Activated CD4-positive, alpha-beta T cell treated with anti-CD3 and anti-CD28 coated beads, Interleukin-2, amount 10 ng/mL, durations not matched to agents 24 days and 14 days (primary cell): ENCODE results near the gene KLHL2. TPM values are rescaled to one million over a fixed set of nuclear protein-coding genes. Genes with fewer than 3 reads are reported as not detected.

Experiments used
- DNase-seq: peaks from one replicate; pipeline ENCODE4 v3.0.0; 2022
- H3K27ac Mint-ChIP-seq: one replicate; pipeline ENCODE4 v1.8.0; 2022; ENCODE audit warnings: mild to moderate bottlenecking, mixed read lengths
- H3K27me3 Mint-ChIP-seq: one replicate; pipeline ENCODE4 v1.8.0; 2022; ENCODE audit warnings: mixed read lengths
- H3K36me3 Mint-ChIP-seq: one replicate; pipeline ENCODE4 v1.8.0; 2022; ENCODE audit warnings: low read depth, mild to moderate bottlenecking, mixed read lengths
- H3K4me1 Mint-ChIP-seq: one replicate; pipeline ENCODE4 v1.8.0; 2021; ENCODE audit warnings: mixed read lengths
- H3K4me3 Mint-ChIP-seq: one replicate; pipeline ENCODE4 v1.8.0; 2022; ENCODE audit warnings: mild to moderate bottlenecking, moderate library complexity, mixed read lengths
- H3K9me3 Mint-ChIP-seq: one replicate; pipeline ENCODE4 v1.8.0; 2021; ENCODE audit warnings: mixed read lengths
- intact Hi-C: fragments of 100-400 bp; cut with micrococcal nuclease; formaldehyde crosslinking; loops from one replicate; pipeline ENCODE4 v1.15.1; 2023
- total RNA-seq: library from RNA; stranded (reverse); gene quantifications from 2 replicates; pipeline ENCODE4 v1.2.3, GENCODE V29; 2022

The KLHL2 gene
- total RNA-seq, 1 donor from 2014 or later = 39.5 TPM

DNA sequence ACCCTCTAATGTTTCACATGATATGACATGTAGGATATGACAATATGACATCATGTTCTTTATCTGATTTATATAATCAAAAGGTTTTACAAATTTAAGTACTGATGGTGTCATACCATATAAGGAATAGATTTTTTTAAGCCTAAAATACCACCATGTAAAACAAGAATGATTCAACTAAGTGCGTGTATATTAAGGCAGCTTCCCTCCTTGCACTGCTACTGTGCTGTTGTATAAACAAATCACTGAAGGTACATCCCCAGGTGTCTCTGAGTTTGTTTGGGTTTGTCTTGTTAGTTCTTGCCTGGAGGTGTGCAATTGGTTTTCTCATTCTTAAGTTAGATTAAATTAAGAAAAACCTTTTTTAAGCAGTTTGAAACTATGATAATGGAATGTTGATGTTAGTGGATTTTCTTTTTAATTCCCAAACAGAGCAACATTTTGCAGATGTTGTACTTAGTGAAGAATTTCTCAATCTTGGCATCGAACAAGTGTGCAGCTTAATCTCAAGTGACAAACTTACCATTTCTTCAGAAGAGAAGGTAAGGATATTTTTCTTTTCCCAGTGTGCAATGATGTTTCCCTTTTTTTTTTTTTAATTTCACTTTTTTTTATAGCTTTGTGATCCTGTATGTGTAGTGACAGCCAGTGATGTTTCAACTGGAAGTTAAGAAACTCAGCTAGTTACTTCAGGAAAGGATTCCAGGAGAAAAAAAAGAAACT, 86.7 kb downstream of the KLHL2 start:
- Mint-ChIP-seq H3K27ac (no peak overlapping the region), H3K4me3 (no peak overlapping the region), H3K27me3 (no peaks in the 10 kb centered on the region), H3K9me3 (no peaks in the 10 kb centered on the region), H3K4me1 (peaks cover 31% of the 10 kb centered on the region), H3K36me3 (peaks cover 28% of the 10 kb centered on the region)
- DNase-seq = no peak
- intact Hi-C loops = no loop called here

DNA sequence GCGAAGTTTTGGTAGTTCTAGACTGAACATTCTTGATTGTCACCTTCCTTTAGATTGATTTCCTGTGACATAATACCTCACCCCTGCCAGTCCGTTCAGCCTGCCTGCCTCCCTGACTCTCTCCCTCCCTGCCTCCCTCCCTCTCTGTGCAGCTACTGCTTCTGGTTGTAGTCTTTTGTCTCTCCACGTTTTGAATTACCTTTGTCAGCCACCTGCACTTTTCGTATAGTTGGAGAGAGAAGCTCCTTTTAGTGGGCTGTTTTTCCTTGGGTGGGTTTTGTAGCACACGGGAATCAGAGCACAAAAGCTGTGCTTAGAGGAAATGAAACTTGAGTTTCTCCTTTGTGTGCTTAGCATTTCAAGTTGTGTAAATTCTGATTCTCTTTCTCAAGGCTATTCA, 87.5 kb downstream of the KLHL2 start:
- Mint-ChIP-seq H3K9me3 (no peaks in the 10 kb centered on the region), H3K4me3 (peak overlapping the region; percentile 48), H3K27me3 (no peaks in the 10 kb centered on the region), H3K36me3 (peaks cover 34% of the 10 kb centered on the region), H3K4me1 (peaks cover 29% of the 10 kb centered on the region), H3K27ac (peak overlapping the region; percentile 42)
- intact Hi-C loops = no loop called here
- DNase-seq = peak; percentile 77

DNA sequence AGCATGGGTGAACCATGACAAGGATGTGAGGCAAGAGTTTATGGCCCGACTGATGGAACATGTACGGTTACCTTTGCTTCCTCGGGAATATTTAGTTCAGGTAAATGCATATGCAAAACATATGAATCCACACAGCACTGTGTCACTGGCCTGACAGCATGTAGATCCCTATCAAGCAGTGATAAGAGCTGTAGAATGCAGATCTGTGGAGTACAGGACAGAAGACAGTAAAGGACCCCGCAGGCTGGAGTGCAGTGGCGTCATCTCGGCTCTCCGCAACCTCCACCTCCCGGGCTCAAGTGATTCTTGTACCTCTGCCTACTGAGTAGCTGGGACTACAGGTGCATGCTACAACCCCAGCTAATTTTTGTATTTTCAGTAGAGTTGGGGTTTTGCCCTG, 90.3 kb downstream of the KLHL2 start:
- Mint-ChIP-seq H3K27me3 (no peaks in the 10 kb centered on the region), H3K4me3 (no peak overlapping the region), H3K9me3 (no peaks in the 10 kb centered on the region), H3K4me1 (peaks cover 38% of the 10 kb centered on the region), H3K36me3 (peaks cover 34% of the 10 kb centered on the region), H3K27ac (no peak overlapping the region)
- intact Hi-C loops = no loop called here
- DNase-seq = no peak

DNA sequence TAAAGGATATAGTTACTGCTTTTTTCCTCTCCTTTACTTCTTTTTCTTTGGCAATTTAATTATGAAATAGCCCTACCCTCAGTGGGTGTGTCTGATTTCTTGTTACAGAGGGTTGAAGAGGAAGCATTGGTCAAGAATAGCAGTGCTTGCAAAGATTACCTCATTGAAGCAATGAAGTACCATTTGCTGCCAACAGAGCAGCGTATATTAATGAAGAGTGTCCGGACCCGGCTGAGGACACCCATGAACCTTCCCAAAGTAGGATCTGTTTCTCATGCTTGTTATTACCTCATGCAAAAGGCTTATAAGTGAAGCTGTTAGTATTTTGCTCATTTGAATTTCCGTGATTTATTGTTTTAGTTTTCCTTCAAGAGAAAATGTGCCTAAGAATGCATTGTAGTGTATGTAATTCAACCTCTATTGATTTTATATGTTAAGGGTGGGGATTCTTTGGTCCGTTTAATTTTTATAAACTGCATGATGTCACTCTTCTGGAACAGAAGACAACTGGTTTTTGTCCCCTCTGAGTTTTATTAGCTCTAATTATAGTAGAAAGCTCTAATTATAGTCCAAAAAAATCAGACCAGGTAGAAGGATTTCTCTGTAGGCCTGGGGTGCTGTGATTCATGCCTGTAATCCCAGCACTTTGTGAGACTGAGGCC, 92.2 kb downstream of the KLHL2 start:
- intact Hi-C loops = loop anchor here (2.0 to 5.0 kb wide), 2 partner anchors 42 to 95 kb away; no protein-coding TSS in a partner anchor
- no peaks in the 10 kb centered on the region for H3K27me3 Mint-ChIP-seq
- peaks cover 36% of the 10 kb centered on the region for H3K36me3 Mint-ChIP-seq
- peaks cover 36% of the 10 kb centered on the region for H3K4me1 Mint-ChIP-seq
- no peaks in the 10 kb centered on the region for H3K9me3 Mint-ChIP-seq
- no peak for DNase-seq
- no peak overlapping the region for H3K4me3 Mint-ChIP-seq
- H3K27ac Mint-ChIP-seq = no peak overlapping the region

DNA sequence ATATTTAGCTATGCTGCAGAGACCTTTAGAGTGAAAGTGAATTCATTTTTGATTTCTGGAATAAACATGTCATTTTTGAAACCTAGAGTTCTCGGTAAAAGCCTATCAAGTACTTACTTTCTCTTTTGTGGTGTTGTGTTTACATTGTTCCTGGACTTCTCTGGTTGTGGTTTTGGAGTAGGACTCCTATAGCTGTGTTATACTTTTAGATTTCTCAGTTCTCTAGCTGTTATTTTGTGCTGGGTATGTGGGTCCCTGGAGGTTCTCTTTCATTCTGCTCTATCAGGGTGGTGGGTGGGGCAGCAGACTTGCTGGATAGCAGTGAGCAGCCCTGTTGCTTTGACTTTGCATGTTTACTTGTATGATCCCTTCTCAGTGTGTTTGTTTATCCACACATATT, 94.5 kb downstream of the KLHL2 start:
- peak overlapping the region; percentile 75 for H3K4me3 Mint-ChIP-seq
- peaks cover 39% of the 10 kb centered on the region for H3K36me3 Mint-ChIP-seq
- intact Hi-C loops = loop anchor here (1.0 to 5.0 kb wide), 4 partner anchors 10 to 97 kb away; partner anchors contain the start of gene MSMO1
- H3K9me3 Mint-ChIP-seq = no peaks in the 10 kb centered on the region
- peak; percentile 79 for DNase-seq
- no peaks in the 10 kb centered on the region for H3K27me3 Mint-ChIP-seq
- peak overlapping the region; percentile 74 for H3K27ac Mint-ChIP-seq
- H3K4me1 Mint-ChIP-seq = peaks cover 23% of the 10 kb centered on the region

DNA sequence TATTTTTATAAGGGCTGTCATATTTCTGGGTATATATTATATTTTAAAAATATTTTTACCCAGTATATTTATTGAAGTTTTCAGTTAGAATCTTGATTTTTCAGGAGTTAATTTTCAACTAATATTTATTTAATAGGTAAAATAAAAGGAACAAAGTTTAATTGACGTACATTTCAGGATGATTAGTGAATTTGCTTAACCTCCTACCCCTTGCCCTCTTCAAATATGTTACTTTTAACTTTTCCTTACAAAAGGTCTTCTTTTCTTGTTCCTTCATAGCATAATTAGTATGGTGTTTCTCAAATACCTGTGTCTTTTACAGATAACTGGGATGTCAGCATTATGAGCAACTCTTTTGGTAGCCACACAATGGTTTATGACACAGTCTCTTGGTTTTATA, 95.3 kb downstream of the KLHL2 start:
- intact Hi-C loops = loop anchor here (1.0 to 5.0 kb wide), 2 partner anchors 10 to 45 kb away; no protein-coding TSS in a partner anchor
- Mint-ChIP-seq H3K27me3 (no peaks in the 10 kb centered on the region), H3K36me3 (peaks cover 37% of the 10 kb centered on the region), H3K4me1 (peaks cover 23% of the 10 kb centered on the region), H3K27ac (no peak overlapping the region), H3K4me3 (no peak overlapping the region), H3K9me3 (no peaks in the 10 kb centered on the region)
- no peak for DNase-seq

DNA sequence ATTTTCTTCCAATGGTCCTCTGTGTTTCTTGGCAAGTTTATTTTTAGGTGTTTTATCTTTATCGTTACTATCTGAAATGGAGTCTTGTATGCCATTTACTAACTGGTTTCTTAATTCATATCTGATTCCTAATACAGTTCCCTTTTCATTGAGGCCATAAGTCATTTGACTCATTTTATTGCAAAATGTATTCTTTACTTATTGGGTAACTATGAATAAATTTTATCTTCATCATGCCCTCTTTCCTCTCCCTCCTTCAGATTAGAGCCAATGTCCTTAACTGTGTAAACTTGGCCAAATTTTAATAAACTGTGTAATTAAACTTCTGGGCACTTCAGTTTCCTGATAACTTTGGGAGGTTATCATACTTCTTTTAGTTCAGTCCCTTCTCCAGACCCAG, 100.8 kb downstream of the KLHL2 start:
- Mint-ChIP-seq H3K4me1 (peaks cover 15% of the 10 kb centered on the region), H3K27ac (no peak overlapping the region), H3K27me3 (no peaks in the 10 kb centered on the region), H3K36me3 (peaks cover 49% of the 10 kb centered on the region), H3K9me3 (no peaks in the 10 kb centered on the region), H3K4me3 (no peak overlapping the region)
- DNase-seq = no peak
- intact Hi-C loops = no loop called here

DNA sequence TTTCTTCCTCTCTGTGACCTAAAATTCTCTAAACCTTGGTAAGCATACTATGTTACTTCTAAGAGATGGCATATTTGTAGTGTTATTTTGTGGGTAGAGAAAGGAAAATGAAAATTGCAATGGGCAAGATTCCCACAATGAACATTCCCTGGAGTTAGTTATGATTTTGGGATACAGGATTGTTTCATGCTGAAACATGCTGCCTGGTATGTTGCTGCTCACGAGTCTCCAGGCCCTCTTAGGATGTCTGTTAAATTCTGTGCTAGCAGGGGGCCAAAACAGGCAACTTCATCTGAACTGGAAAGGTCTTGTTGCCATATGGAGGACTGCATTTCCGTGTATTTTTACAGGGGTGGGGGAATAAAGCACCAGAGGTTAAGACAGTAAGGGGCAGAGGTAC, 101.2 kb downstream of the KLHL2 start:
- Mint-ChIP-seq H3K27ac (no peak overlapping the region), H3K9me3 (no peaks in the 10 kb centered on the region)
- intact Hi-C loops = no loop called here

DNA sequence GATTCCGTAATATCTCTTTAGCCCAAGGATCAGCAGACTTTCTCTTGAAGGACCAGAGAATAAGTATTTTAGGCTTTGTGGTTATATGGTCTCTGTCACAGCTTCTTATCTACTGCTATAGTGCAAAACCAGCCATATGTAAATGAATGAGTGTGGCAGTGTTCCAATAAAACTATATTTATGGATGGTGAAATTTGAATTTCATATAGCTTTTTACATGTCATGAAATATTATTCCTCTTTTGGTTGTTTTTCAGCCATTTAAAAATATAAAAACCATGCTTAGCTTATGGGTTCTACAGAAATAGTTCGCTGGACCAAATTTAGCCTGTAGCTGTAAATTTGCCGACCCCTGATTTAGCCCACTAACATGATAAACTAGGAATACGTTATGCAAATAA, 102.1 kb downstream of the KLHL2 start:
- Mint-ChIP-seq H3K27me3 (no peaks in the 10 kb centered on the region), H3K4me1 (peaks cover 13% of the 10 kb centered on the region), H3K9me3 (no peaks in the 10 kb centered on the region), H3K27ac (no peak overlapping the region), H3K4me3 (no peak overlapping the region), H3K36me3 (peaks cover 52% of the 10 kb centered on the region)
- DNase-seq = no peak
- intact Hi-C loops = no loop called here

More for the DNA sequence above, 101.2 kb downstream of the KLHL2 start:
- peaks cover 49% of the 10 kb centered on the region for H3K36me3 Mint-ChIP-seq
- no peak overlapping the region for H3K4me3 Mint-ChIP-seq
- DNase-seq = no peak
- H3K27me3 Mint-ChIP-seq = no peaks in the 10 kb centered on the region
- peaks cover 15% of the 10 kb centered on the region for H3K4me1 Mint-ChIP-seq

DNA sequence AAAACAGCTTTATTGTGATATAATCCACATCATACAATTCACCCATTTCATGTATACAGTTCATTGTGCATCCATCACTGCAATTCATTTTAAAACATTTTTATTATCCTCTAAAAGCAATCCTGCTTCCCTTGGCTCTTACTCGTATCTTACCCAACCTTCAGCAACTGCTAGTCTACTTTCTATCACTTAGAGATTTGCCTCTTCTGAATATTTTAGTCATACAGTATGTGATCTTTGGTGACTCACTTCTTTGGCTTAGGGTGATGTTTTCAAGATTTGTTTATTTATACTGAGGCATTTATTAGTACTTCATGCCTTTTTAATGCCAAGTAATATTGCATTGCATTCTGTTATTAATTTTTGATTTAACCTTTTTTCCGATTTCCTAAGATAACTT, 105.1 kb downstream of the KLHL2 start:
- no peaks in the 10 kb centered on the region for H3K27me3 Mint-ChIP-seq
- DNase-seq = no peak
- H3K27ac Mint-ChIP-seq = no peak overlapping the region
- peaks cover 53% of the 10 kb centered on the region for H3K36me3 Mint-ChIP-seq
- H3K4me1 Mint-ChIP-seq = peaks cover 13% of the 10 kb centered on the region
- no peak overlapping the region for H3K4me3 Mint-ChIP-seq
- no peaks in the 10 kb centered on the region for H3K9me3 Mint-ChIP-seq
- intact Hi-C loops = loop anchor here (1.0 kb wide), 1 partner anchor 10 kb away; no protein-coding TSS in a partner anchor

DNA sequence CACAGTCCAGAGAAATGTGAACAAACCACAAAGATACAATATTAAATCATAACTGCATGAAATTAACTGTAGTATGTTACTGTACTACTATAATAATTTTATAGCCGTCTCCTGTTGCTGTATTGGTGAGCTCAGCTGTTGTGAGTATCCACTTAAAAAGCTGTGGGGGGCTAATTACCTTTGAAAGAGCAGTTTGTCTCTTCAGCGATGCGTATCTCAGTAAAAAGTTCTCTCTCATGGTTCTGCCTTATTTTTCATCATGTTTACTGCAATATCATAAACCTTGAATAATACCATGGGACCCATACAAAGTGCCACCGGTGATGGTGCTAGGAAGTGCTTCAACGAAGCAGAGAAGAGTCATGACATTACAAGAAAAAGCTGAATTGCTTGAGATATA, 111.7 kb downstream of the KLHL2 start:
- H3K4me1 Mint-ChIP-seq = no peaks in the 10 kb centered on the region
- intact Hi-C loops = no loop called here
- H3K36me3 Mint-ChIP-seq = peaks cover 47% of the 10 kb centered on the region
- H3K4me3 Mint-ChIP-seq = no peak overlapping the region
- no peaks in the 10 kb centered on the region for H3K9me3 Mint-ChIP-seq
- H3K27ac Mint-ChIP-seq = no peak overlapping the region
- no peaks in the 10 kb centered on the region for H3K27me3 Mint-ChIP-seq
- no peak for DNase-seq

DNA sequence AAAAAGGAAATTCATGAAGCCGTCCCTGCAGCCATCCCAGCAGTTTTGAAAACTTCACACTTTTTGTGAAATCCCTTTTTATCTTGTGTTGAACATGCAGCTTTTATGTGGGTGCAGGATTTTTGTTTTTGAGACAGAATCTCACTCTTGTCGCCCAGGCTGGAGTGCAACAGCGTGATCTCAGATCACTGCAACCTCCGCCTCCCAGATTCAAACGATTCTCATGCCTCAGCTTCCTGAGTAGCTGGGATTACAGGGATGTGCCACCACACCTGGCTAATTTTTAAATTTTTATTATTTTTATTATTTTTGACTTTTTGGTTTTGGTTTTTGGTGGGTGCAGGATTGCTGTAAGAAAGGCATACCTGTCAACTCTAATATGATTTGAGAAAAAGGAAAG, 112.1 kb downstream of the KLHL2 start:
- intact Hi-C loops = no loop called here
- H3K27ac Mint-ChIP-seq = no peak overlapping the region
- no peak for DNase-seq
- H3K9me3 Mint-ChIP-seq = no peaks in the 10 kb centered on the region
- H3K4me1 Mint-ChIP-seq = no peaks in the 10 kb centered on the region
- no peak overlapping the region for H3K4me3 Mint-ChIP-seq
- peaks cover 47% of the 10 kb centered on the region for H3K36me3 Mint-ChIP-seq
- no peaks in the 10 kb centered on the region for H3K27me3 Mint-ChIP-seq

DNA sequence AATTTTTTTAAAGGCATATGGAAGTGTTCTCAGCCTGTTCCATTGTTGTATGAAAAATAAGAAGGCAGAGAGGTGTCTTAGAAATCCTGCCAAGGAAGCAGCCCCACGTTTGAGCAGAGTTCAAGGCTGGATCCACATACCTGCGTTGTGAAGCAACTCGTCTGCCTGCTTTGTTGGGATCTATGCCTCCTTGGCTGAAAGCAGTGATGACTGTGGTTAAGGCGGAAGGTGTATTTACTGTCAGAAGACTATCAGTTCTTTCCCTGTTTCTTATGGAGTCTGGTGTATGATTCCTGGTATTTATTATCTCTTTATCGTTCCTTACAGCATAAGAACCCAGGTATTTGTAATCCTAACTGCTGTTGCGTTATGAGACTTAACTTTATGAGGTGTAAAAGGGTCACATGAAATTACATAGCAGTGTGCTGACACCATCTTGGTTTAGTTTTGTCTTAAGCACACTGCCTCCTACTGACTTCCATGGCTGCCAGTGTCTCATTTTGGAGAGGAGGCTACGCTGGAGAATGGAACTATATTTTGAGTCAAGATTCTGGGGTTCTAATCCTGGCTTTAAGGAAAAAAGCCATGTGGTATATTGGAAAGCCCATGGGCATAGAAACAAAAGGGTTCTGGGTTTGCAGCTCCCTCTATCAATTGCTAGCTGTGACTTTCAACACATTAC, 117.0 kb downstream of the KLHL2 start:
- H3K4me3 Mint-ChIP-seq = no peak overlapping the region
- peaks cover 13% of the 10 kb centered on the region for H3K4me1 Mint-ChIP-seq
- H3K36me3 Mint-ChIP-seq = peaks cover 31% of the 10 kb centered on the region
- no peaks in the 10 kb centered on the region for H3K9me3 Mint-ChIP-seq
- intact Hi-C loops = no loop called here
- DNase-seq = no peak
- H3K27ac Mint-ChIP-seq = no peak overlapping the region
- H3K27me3 Mint-ChIP-seq = no peaks in the 10 kb centered on the region

DNA sequence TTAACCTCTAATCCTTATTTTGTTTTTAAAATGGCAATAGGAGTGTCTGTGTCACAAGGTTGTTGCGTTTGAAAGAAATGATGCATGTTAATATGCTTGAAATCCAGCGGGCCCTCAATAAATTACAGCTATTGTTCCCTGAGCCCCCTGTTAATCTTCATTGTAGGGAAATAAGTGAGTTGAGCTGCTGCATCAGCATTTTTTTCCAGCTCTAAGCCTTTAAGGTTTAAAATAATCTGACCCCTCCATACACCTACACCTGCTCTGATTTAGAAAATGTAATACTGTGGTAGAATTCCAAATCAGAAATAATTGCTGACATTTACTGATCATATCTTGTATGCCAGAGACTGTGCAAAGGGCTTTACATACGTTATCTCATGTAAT, 117.5 kb downstream of the KLHL2 start:
- intact Hi-C loops = loop anchor here (5.0 kb wide), 2 partner anchors 68 to 193 kb away; no protein-coding TSS in a partner anchor
- Mint-ChIP-seq H3K9me3 (no peaks in the 10 kb centered on the region), H3K27me3 (no peaks in the 10 kb centered on the region), H3K27ac (no peak overlapping the region), H3K36me3 (peaks cover 32% of the 10 kb centered on the region), H3K4me1 (peaks cover 16% of the 10 kb centered on the region), H3K4me3 (no peak overlapping the region)
- DNase-seq = no peak
